PFSK-1 (cell line): Measurements from ENCODE around the gene ZNF581.

Experiments
- POLR2AphosphoS5 ChIP-seq: IDR thresholded peaks from 2 replicates; pipeline ENCODE4 v1.6.1; 2012; ENCODE audit warnings: low read depth, mild to moderate bottlenecking, control low read depth, low read length, moderate library complexity
- TAF1 ChIP-seq: IDR thresholded peaks from 2 replicates; pipeline ENCODE4 v1.6.1; 2012; ENCODE audit warnings: low read length, control low read depth, borderline replicate concordance; ENCODE audit not compliant: insufficient read depth

DNA sequence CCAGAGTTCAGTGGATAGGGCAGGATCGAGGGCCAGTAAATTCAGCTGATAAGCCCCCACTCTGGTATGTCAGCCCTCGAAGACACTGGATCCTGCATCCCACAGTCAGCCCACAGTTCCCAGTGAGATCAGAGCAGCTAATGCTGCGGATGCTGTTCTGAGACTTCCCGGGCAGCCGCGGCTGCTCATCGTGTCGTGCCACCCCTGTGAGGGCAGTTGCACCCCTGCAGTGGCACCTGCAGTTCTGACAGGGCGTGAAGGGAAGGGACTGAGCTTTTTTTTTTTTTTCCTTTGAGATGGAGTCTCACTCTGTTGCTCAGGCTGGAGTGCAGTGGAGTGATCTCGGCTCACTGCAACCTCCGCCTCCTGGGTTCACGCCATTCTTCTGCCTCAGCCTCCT, 24.1 kb downstream of the ZNF581 start:
- no peak for TF ChIP-seq POLR2AphosphoS5
- no peak for TF ChIP-seq TAF1
